Measurements from ENCODE around the gene ARL14.

DNA sequence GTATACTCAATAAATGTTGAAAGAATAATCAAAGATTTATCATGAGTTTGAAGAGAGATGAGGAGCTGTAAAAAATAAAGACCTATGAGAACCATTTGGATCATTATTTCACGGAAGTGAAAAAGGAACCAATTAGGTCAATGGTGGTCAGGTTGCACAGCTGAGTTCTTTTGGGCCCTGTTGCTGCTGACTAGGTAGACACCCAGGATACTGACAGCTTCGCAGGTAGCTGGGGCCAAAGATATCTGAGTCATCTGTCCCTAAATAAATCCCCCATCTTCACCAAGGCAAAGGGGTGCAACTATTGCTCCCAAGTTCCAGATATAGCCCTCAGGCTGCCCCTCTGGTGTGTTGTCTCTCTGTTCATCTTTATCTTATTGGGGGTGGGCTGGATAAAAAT, 5.0 kb upstream of the ARL14 start:
- TF ChIP-seq, protein P1, sequence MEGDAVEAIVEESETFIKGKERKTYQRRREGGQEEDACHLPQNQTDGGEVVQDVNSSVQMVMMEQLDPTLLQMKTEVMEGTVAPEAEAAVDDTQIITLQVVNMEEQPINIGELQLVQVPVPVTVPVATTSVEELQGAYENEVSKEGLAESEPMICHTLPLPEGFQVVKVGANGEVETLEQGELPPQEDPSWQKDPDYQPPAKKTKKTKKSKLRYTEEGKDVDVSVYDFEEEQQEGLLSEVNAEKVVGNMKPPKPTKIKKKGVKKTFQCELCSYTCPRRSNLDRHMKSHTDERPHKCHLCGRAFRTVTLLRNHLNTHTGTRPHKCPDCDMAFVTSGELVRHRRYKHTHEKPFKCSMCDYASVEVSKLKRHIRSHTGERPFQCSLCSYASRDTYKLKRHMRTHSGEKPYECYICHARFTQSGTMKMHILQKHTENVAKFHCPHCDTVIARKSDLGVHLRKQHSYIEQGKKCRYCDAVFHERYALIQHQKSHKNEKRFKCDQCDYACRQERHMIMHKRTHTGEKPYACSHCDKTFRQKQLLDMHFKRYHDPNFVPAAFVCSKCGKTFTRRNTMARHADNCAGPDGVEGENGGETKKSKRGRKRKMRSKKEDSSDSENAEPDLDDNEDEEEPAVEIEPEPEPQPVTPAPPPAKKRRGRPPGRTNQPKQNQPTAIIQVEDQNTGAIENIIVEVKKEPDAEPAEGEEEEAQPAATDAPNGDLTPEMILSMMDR (IDR thresholded peaks at IDR 0.05): no peak
- TF ChIP-seq POLR2A (IDR thresholded peaks at IDR 0.05): no peak
